T-cell (primary cell): ENCODE data around the gene CLTCL1. TPM values are rescaled to one million over a fixed set of nuclear protein-coding genes. Genes with fewer than 3 reads are reported as not detected.
"Not testable (repeated sequence)": the region's sequence is repeated elsewhere in the genome, so short reads cannot be mapped to it uniquely, and the experiment has no call there.

Experiments
- ATAC-seq, 4 experiments: fragments of 200-7000 bp in 3 of 4; fragments of 150-1000 bp in 1 of 4; cut with Tn5 transposase; replicated peaks in 1 of 4; 1 replicate in 3 of 4; 2 replicates in 1 of 4; pipeline ENCODE4 v1.10.0; 2021; ENCODE audit warnings: moderate library complexity in 3 of 4, mild to moderate bottlenecking in 2 of 4, moderate number of reproducible peaks in 1 of 4
- CTCF ChIA-PET, 2 donors: fragments of 300-600 bp; sonication (Branson Sonifier 250); formaldehyde crosslinking; loops; one replicate each; lab custom pipeline; 2022; ENCODE audit warnings: antibody characterized with exemption in 2 of 2; lab: Charles Lee
- POLR2A ChIA-PET, 2 donors: fragments of 300-600 bp; sonication (Branson Sonifier 250); formaldehyde crosslinking; loops; one replicate each; lab custom pipeline; 2022; ENCODE audit warnings: antibody characterized with exemption in 2 of 2; lab: Charles Lee
- DNase-seq, 35 experiments: peaks; one replicate each; pipeline versions ENCODE4 v3.0.0 to v3.0.0-alpha.2; 2013 to 2023
- H3K27ac ChIP-seq: one replicate; pipeline ENCODE4 v1.5.1; 2013; ENCODE audit warnings: low read length
- H3K27me3 ChIP-seq, 2 experiments: replicated peaks in 1 of 2; 1 replicate in 1 of 2; 2 replicates in 1 of 2; pipeline versions ENCODE4 v1.6.1 to v1.7.0; 2013; ENCODE audit warnings: low read length in 1 of 2, mixed read lengths in 1 of 2; ENCODE audit not compliant: control insufficient read depth in 2 of 2, insufficient read depth in 2 of 2; ENCODE audit errors: extremely low read depth in 1 of 2
- H3K36me3 ChIP-seq, 2 donors: 1 replicate in 1 of 2; 2 replicates in 1 of 2; pipeline versions ENCODE4 v1.6.1 to v1.7.0; 2013; ENCODE audit warnings: low read length in 1 of 2; ENCODE audit not compliant: control insufficient read depth in 2 of 2, insufficient read depth in 1 of 2; ENCODE audit errors: extremely low read depth in 1 of 2
- H3K4me1 ChIP-seq, 2 experiments: 1 replicate in 1 of 2; 2 replicates in 1 of 2; pipeline versions ENCODE4 v1.6.1 to v1.7.0; 2013; ENCODE audit warnings: low read length in 2 of 2, mixed read lengths in 1 of 2; ENCODE audit not compliant: insufficient read depth in 2 of 2, control insufficient read depth in 1 of 2; ENCODE audit errors: extremely low read depth in 1 of 2
- H3K4me3 ChIP-seq, 2 donors: 1 replicate in 1 of 2; 2 replicates in 1 of 2; pipeline versions ENCODE4 v1.5.1 to v1.7.0; 2013; ENCODE audit warnings: mild to moderate bottlenecking in 2 of 2, low read length in 1 of 2, moderate library complexity in 1 of 2; ENCODE audit not compliant: control insufficient read depth in 1 of 2; ENCODE audit errors: extremely low read depth in 1 of 2
- H3K9me3 ChIP-seq: 2 replicates; pipeline ENCODE4 v1.7.0; 2013
- H3K27ac Mint-ChIP-seq, 2 donors: one replicate each; pipeline ENCODE4 v1.8.0; 2020 to 2021; ENCODE audit warnings: mild to moderate bottlenecking in 2 of 2, mixed read lengths in 2 of 2
- H3K27me3 Mint-ChIP-seq, 2 donors: one replicate each; pipeline ENCODE4 v1.8.0; 2021 to 2022; ENCODE audit warnings: mixed read lengths in 2 of 2
- H3K36me3 Mint-ChIP-seq: one replicate; pipeline ENCODE4 v1.8.0; 2021; ENCODE audit warnings: mixed read lengths
- H3K4me1 Mint-ChIP-seq, 3 donors: one replicate each; pipeline ENCODE4 v1.8.0; 2020 to 2022; ENCODE audit warnings: mixed read lengths in 3 of 3, mild to moderate bottlenecking in 1 of 3
- H3K4me3 Mint-ChIP-seq, 3 donors: one replicate each; pipeline ENCODE4 v1.8.0; 2020 to 2022; ENCODE audit warnings: mild to moderate bottlenecking in 3 of 3, mixed read lengths in 3 of 3, moderate library complexity in 3 of 3
- H3K9me3 Mint-ChIP-seq, 3 donors: one replicate each; pipeline ENCODE4 v1.8.0; 2020 to 2022; ENCODE audit warnings: mixed read lengths in 3 of 3
- WGBS: methylation state at CpG from one replicate; pipeline ENCODE4 v1.1.5; 2013; ENCODE audit warnings: missing lambda C conversion rate; ENCODE audit not compliant: insufficient coverage; 5-methylcytosine and 5-hydroxymethylcytosine counted together
- total RNA-seq, 35 experiments: library from RNA in 6 of 35; stranded (reverse) in 6 of 35; fragments of 120-200 nt in 1 of 35; gene quantifications; one replicate each; pipeline versions ENCODE4 v1.2.1 to v1.2.4 and lab custom pipeline; 2013 to 2026

Gene CLTCL1
- total RNA-seq, 5 donors from 2014 or later (not counting 1 experiment from before 2014, with no cell fraction given): 0.63 to 3.9 (median 1.6) TPM

- POLR2A ChIA-PET: no interaction called here
- H3K4me3 Mint-ChIP-seq: no peak overlapping the region
Observed at GRCh38 chr22:19265779-19266178, 25.7 kb downstream of the CLTCL1 start.

GRCh38 chr22:19260804-19261203 lies 30.7 kb downstream of the CLTCL1 start:
- peaks cover 2% of the 10 kb centered on the region for H3K36me3 Mint-ChIP-seq
- CTCF ChIA-PET: no interaction called here
- DNase-seq: peak in 1 of 35 experiments; percentile 18

More at GRCh38 chr22:19265779-19266178, 25.7 kb downstream of the CLTCL1 start:
- ATAC-seq (no peak), DNase-seq (no peak)
- WGBS: no CpG with 5 or more reads among the region's 2 CpGs
- no peak overlapping the region for H3K4me3 ChIP-seq
- H3K36me3 ChIP-seq: no peaks in the 10 kb centered on the region
- no peaks in the 10 kb centered on the region for H3K4me1 ChIP-seq
- Mint-ChIP-seq H3K36me3 (peaks cover 11% of the 10 kb centered on the region), H3K9me3 (peaks cover 0 to 15% (median 14%) of the 10 kb centered on the region in 3 donors), H3K4me1 (peaks cover under 1 to 2% (median 1%) of the 10 kb centered on the region in 3 donors), H3K27me3 (no peaks in the 10 kb centered on the region), H3K27ac (no peak overlapping the region)
- H3K9me3 ChIP-seq: peaks cover 2% of the 10 kb centered on the region
- H3K27ac ChIP-seq: no peak overlapping the region
- no peaks in the 10 kb centered on the region for H3K27me3 ChIP-seq
- CTCF ChIA-PET: no interaction called here

GRCh38 chr22:19260194-19260593 lies 31.3 kb downstream of the CLTCL1 start:
- Mint-ChIP-seq H3K27me3 (no peaks in the 10 kb centered on the region), H3K9me3 (no peaks in the 10 kb centered on the region), H3K4me1 (peaks cover 12 to 19% (median 16%) of the 10 kb centered on the region in 3 donors), H3K4me3 (peak overlapping the region; percentile 59 to 69 (median 69)), H3K27ac (peak overlapping the region in 1 of 2 donors; percentile 76), H3K36me3 (peaks cover 2% of the 10 kb centered on the region)
- CTCF ChIA-PET: no interaction called here
- Histone ChIP-seq H3K27me3 (no peaks in the 10 kb centered on the region), H3K36me3 (no peaks in the 10 kb centered on the region), H3K4me1 (peaks cover 0 to 3% of the 10 kb centered on the region in 2 experiments), H3K4me3 (peak overlapping the region; percentile 10 to 20), H3K9me3 (no peaks in the 10 kb centered on the region), H3K27ac (no peak overlapping the region)
- no CpG with 5 or more reads among the region's 6 CpGs for WGBS
- ATAC-seq: no peak
- no peak for DNase-seq
- POLR2A ChIA-PET: no interaction called here

More at GRCh38 chr22:19260804-19261203, 30.7 kb downstream of the CLTCL1 start:
- H3K9me3 ChIP-seq: peaks cover 1% of the 10 kb centered on the region
- Mint-ChIP-seq H3K9me3 (peaks cover 0 to 2% (median under 1%) of the 10 kb centered on the region in 3 donors), H3K4me3 (peak overlapping the region in 1 of 3 donors; percentile 42), H3K4me1 (peaks cover 12 to 19% (median 16%) of the 10 kb centered on the region in 3 donors), H3K27me3 (no peaks in the 10 kb centered on the region), H3K27ac (no peak overlapping the region)
- ATAC-seq: peak in 1 of 4 experiments; percentile 89
- POLR2A ChIA-PET: no interaction called here
- no peaks in the 10 kb centered on the region for H3K27me3 ChIP-seq
- 63% methylated on average over 1 of the region's 6 CpGs for WGBS
- H3K4me3 ChIP-seq: no peak overlapping the region
- peaks cover 0 to 3% of the 10 kb centered on the region in 2 experiments for H3K4me1 ChIP-seq
- no peak overlapping the region for H3K27ac ChIP-seq
- no peaks in the 10 kb centered on the region for H3K36me3 ChIP-seq

- POLR2A ChIA-PET, H3K36me3 Mint-ChIP-seq, H3K27ac ChIP-seq, H3K4me3 ChIP-seq, H3K27me3 Mint-ChIP-seq, H3K27me3 ChIP-seq, H3K9me3 Mint-ChIP-seq, H3K4me3 Mint-ChIP-seq, DNase-seq, H3K36me3 ChIP-seq, CTCF ChIA-PET, H3K4me1 ChIP-seq, H3K27ac Mint-ChIP-seq, H3K9me3 ChIP-seq, ATAC-seq: not testable (repeated sequence)
- WGBS: no CpG with 5 or more reads among the region's 4 CpGs
- H3K4me1 Mint-ChIP-seq: peaks cover 12 to 19% (median 16%) of the 10 kb centered on the region in 3 donors
Observed at GRCh38 chr22:19258968-19259288, 32.6 kb downstream of the CLTCL1 start.

GRCh38 chr22:19258371-19258770 lies 33.1 kb downstream of the CLTCL1 start:
- 90% methylated on average over 3 of the region's 7 CpGs for WGBS
- no peak overlapping the region for H3K4me3 Mint-ChIP-seq
- Histone ChIP-seq H3K27me3 (no peaks in the 10 kb centered on the region), H3K4me3 (no peak overlapping the region), H3K36me3 (no peaks in the 10 kb centered on the region), H3K9me3 (no peaks in the 10 kb centered on the region), H3K27ac (no peak overlapping the region), H3K4me1 (peaks cover 0 to 3% of the 10 kb centered on the region in 2 experiments)
- H3K27me3 Mint-ChIP-seq: peaks cover 3 to 4% of the 10 kb centered on the region in 2 donors
- H3K9me3 Mint-ChIP-seq: no peaks in the 10 kb centered on the region
- H3K36me3 Mint-ChIP-seq: peaks cover 5% of the 10 kb centered on the region
- DNase-seq: no peak
- ATAC-seq: no peak
- no peak overlapping the region for H3K27ac Mint-ChIP-seq
- H3K4me1 Mint-ChIP-seq: peaks cover 12 to 19% (median 16%) of the 10 kb centered on the region in 3 donors
- POLR2A ChIA-PET: no interaction called here
- CTCF ChIA-PET: no interaction called here

GRCh38 chr22:19256362-19256761 lies 35.2 kb downstream of the CLTCL1 start:
- CTCF ChIA-PET, H3K27ac ChIP-seq, H3K36me3 Mint-ChIP-seq, H3K4me3 ChIP-seq, ATAC-seq, H3K36me3 ChIP-seq, H3K9me3 Mint-ChIP-seq, POLR2A ChIA-PET, H3K9me3 ChIP-seq, H3K4me1 ChIP-seq, H3K27ac Mint-ChIP-seq, DNase-seq, H3K27me3 ChIP-seq, H3K4me3 Mint-ChIP-seq: not testable (repeated sequence)
- peaks cover 12 to 19% (median 16%) of the 10 kb centered on the region in 3 donors for H3K4me1 Mint-ChIP-seq
- 100% methylated on average over 3 of the region's 8 CpGs for WGBS
- H3K27me3 Mint-ChIP-seq: peaks cover 6 to 12% of the 10 kb centered on the region in 2 donors

GRCh38 chr22:19253143-19253542 lies 38.4 kb downstream of the CLTCL1 start:
- no peaks in the 10 kb centered on the region for H3K27me3 ChIP-seq
- ATAC-seq (no peak), DNase-seq (no peak)
- H3K27ac Mint-ChIP-seq: no peak overlapping the region
- H3K36me3 ChIP-seq: no peaks in the 10 kb centered on the region
- peaks cover 6 to 12% of the 10 kb centered on the region in 2 donors for H3K27me3 Mint-ChIP-seq
- ChIA-PET POLR2A (no interaction called here), CTCF (no interaction called here)
- H3K4me3 Mint-ChIP-seq: no peak overlapping the region
- no peaks in the 10 kb centered on the region for H3K9me3 Mint-ChIP-seq
- H3K27ac ChIP-seq: no peak overlapping the region
- H3K4me3 ChIP-seq: no peak overlapping the region
- 92% methylated on average over 9 of the region's 12 CpGs for WGBS
- H3K4me1 Mint-ChIP-seq: no peaks in the 10 kb centered on the region
- no peaks in the 10 kb centered on the region for H3K9me3 ChIP-seq
- peaks cover 3% of the 10 kb centered on the region for H3K36me3 Mint-ChIP-seq
- no peaks in the 10 kb centered on the region for H3K4me1 ChIP-seq
